Vagina (tissue), 2 donors: ENCODE results near the gene KCTD7. TPM values are rescaled to one million over a fixed set of nuclear protein-coding genes. Genes with fewer than 3 reads are reported as not detected.
"Not testable (repeated sequence)": the region's sequence is repeated elsewhere in the genome, so short reads cannot be mapped to it uniquely, and the experiment has no call there.

ENCODE experiments used
- DNase-seq, 2 donors: peaks; one replicate each; pipeline ENCODE4 v3.0.0-alpha.2; 2017; ENCODE audit errors: extremely low spot score in 2 of 2
- H3K27ac ChIP-seq: fragments of 200-600 bp; sonication (generic); one replicate; pipeline ENCODE4 v1.5.1; 2019
- H3K27me3 ChIP-seq: fragments of 200-600 bp; sonication (generic); one replicate; pipeline ENCODE4 v1.5.1; 2019
- H3K36me3 ChIP-seq, 2 donors: fragments of 200-600 bp; sonication (generic); one replicate each; pipeline ENCODE4 v1.5.1; 2017 to 2019
- H3K4me1 ChIP-seq: fragments of 200-600 bp; sonication (generic); one replicate; pipeline ENCODE4 v1.5.1; 2019
- H3K4me3 ChIP-seq, 2 donors: fragments of 200-600 bp; sonication (generic); 1 replicate in 1 of 2; 2 replicates in 1 of 2; pipeline ENCODE4 v1.5.1; 2016 to 2019
- H3K9me3 ChIP-seq: fragments of 200-600 bp; sonication (generic); one replicate; pipeline ENCODE4 v1.5.1; 2019
- CTCF ChIP-seq, 3 experiments: fragments of 450-650 bp in 2 of 3; fragments of 200-600 bp in 1 of 3; sonication (generic) in 1 of 3; IDR thresholded peaks; one replicate each; pipeline ENCODE4 v1.5.1; 2017 to 2019; ENCODE audit warnings: antibody characterized with exemption in 3 of 3, mild to moderate bottlenecking in 2 of 3, moderate library complexity in 2 of 3
- POLR2A ChIP-seq, 2 donors: fragments of 450-650 bp; IDR thresholded peaks; one replicate each; pipeline ENCODE4 v1.6.1; 2017; ENCODE audit warnings: antibody characterized with exemption in 2 of 2, mild to moderate bottlenecking in 2 of 2, moderate library complexity in 2 of 2
- POLR2AphosphoS5 ChIP-seq, 2 donors: sonication (generic); formaldehyde crosslinking; IDR thresholded peaks; one replicate each; pipeline ENCODE4 v1.9.0; 2017; ENCODE audit warnings: antibody characterized with exemption in 2 of 2, mild to moderate bottlenecking in 2 of 2, low read depth in 1 of 2; ENCODE audit not compliant: insufficient read depth in 1 of 2
- intact Hi-C: fragments of 100-400 bp; cut with DNase I; formaldehyde crosslinking; loops from one replicate; pipeline ENCODE4 v1.15.1; 2023
- total RNA-seq: library from RNA; depleted of rRNA; stranded (reverse); fragments of >200 nt; gene quantifications from one replicate; pipeline ENCODE4 v1.2.3, GENCODE V29; 2016

The KCTD7 gene
- total RNA-seq, 1 donor from 2014 or later = 20.6 TPM

GRCh38 chr7:66671034-66671433 lies 42.4 kb downstream of the KCTD7 start:
- Histone ChIP-seq H3K27ac (no peak overlapping the region), H3K36me3 (no peaks in the 10 kb centered on the region), H3K9me3 (no peaks in the 10 kb centered on the region), H3K4me3 (no peak overlapping the region), H3K4me1 (peaks cover under 1% of the 10 kb centered on the region), H3K27me3 (no peaks in the 10 kb centered on the region)
- intact Hi-C loops = no loop called here
- DNase-seq = no peak
- TF ChIP-seq POLR2AphosphoS5 (IDR thresholded peaks at IDR 0.05; ENCODE audit: insufficient read depth in 1 of 2, low read depth in 1 of 2) = no peak
- TF ChIP-seq POLR2A (IDR thresholded peaks at IDR 0.05) = no peak
- TF ChIP-seq CTCF (IDR thresholded peaks at IDR 0.05) = no peak

DNA sequence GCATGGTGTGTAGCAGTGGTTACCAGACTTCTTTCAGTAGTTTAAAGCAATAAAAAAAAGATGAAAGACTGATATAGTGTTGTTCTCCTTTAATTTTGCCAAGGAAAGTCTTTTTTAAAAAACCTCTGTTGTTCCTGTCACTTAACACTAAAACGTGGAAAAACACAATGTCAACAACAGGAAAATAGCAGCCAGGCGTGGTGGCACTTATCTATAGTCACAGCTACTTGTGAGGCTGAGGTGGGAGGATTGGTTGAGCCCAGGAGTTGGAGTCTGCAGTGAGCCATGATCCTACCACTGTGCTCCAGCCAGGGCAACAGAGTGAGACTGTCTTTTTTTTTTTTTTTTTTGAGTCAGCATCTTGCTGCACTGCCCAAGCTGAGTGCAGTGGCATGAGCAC lies 42.8 kb downstream of the KCTD7 start:
- H3K4me3 ChIP-seq, H3K27ac ChIP-seq, H3K4me1 ChIP-seq, DNase-seq, H3K27me3 ChIP-seq, intact Hi-C loops, H3K36me3 ChIP-seq, H3K9me3 ChIP-seq: not testable (repeated sequence)

DNA sequence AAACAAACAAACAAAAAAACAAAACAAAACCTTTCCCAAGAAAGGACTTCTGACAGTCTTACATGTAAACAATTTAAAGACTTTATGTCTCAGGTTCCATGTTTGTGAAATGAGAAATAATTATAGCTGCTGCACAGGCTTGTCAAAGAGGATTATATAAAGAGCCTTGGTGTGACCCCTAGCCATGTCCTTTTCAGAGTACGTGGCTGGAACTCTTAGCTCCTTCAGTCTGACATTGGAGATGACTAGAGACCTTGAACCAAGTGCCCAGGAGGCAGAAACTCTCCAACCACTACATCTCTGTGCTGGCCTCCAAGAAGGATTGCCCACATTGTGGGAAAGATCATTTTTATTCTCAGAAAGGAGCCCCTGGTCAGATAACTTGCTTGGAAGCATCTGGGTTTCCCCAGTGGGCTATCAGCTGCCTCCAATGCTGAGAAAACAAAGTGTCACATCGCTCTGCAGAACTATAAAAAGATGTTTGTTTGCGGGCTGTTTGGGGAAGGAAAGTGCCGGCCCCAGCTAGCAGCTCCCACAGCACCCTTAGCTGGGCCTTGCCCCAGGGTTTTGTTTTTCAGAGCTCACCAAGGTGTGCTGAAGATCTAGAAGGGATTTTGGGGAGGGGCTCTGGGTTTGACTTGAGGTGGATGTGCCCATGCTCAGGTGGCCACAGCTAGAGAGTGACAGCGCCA lies 43.9 kb downstream of the KCTD7 start:
- H3K36me3 ChIP-seq, H3K4me1 ChIP-seq, H3K4me3 ChIP-seq, intact Hi-C loops, H3K9me3 ChIP-seq, H3K27ac ChIP-seq, H3K27me3 ChIP-seq, DNase-seq: not testable (repeated sequence)

- H3K27me3 ChIP-seq, H3K4me3 ChIP-seq, DNase-seq, H3K36me3 ChIP-seq, H3K9me3 ChIP-seq, intact Hi-C loops, H3K4me1 ChIP-seq: not testable (repeated sequence)
- H3K27ac ChIP-seq = peak overlapping the region; percentile 50
Observed at GRCh38 chr7:66673124-66673640, 44.5 kb downstream of the KCTD7 start.

- Histone ChIP-seq H3K9me3 (no peaks in the 10 kb centered on the region), H3K4me3 (no peak overlapping the region), H3K36me3 (no peaks in the 10 kb centered on the region), H3K27me3 (no peaks in the 10 kb centered on the region), H3K27ac (no peak overlapping the region), H3K4me1 (peaks cover 30% of the 10 kb centered on the region)
- no peak for DNase-seq
- intact Hi-C loops = loop anchor here (10.0 kb wide), 1 partner anchor 55 kb away; no protein-coding TSS in a partner anchor
- TF ChIP-seq POLR2A (IDR thresholded peaks at IDR 0.05) (no peak), CTCF (IDR thresholded peaks at IDR 0.05) (no peak), POLR2AphosphoS5 (IDR thresholded peaks at IDR 0.05; ENCODE audit: insufficient read depth in 1 of 2, low read depth in 1 of 2) (no peak)
Observed at GRCh38 chr7:66679633-66680244, 51.1 kb downstream of the KCTD7 start.

DNA sequence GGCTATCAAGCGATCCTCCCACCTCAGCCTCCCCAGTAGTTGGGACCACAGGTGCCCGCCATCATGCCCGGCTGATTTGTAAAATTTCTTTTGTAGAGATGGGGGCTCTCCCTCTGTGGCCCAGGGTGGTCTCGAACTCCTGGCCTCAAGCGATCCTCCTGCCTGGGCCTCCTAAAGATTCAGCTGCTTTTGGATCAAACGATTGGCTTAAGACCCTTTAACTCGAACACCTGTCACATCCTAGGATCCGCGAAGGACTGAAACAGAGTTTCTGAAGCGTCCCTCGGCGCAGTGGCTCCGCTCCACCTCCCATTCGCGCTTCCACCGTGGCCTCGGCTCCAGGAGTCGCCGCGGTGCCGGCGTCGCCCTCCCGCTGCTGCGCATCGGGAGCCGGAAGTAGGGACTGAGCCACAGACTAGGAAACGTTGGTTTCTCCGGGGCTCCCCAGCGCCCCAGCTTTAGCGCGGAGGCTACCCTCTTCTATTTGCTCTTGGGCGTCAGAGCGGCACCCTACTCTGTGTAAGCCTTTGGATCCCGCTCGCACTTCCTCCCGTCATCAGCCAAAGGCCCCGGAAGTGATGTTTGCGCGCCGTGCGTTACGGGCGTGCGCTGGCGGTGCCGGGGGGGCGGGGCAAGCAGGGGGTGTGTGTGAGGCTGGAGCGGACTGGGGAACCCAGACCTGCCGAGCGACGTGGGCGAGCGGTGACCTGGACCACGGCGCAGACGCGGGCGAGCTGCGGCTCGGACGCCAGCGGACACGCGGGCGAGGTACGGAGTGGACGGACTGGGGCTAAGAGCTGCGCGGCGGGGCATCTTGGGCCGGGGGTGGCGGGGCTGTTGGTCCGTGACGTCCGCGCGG lies 53.0 kb downstream of the KCTD7 start:
- peak; percentile 81 to 97 for DNase-seq
- Histone ChIP-seq H3K27ac (peak overlapping the region; percentile 96), H3K9me3 (no peaks in the 10 kb centered on the region), H3K27me3 (no peaks in the 10 kb centered on the region), H3K36me3 (no peaks in the 10 kb centered on the region), H3K4me1 (peaks cover 24% of the 10 kb centered on the region), H3K4me3 (peak overlapping the region; percentile 69 to 92)
- TF ChIP-seq POLR2AphosphoS5 (IDR thresholded peaks at IDR 0.05; ENCODE audit: insufficient read depth in 1 of 2, low read depth in 1 of 2) (peak; percentile 97 to 99), CTCF (IDR thresholded peaks at IDR 0.05) (no peak), POLR2A (IDR thresholded peaks at IDR 0.05) (peak; percentile 72 to 89)
- intact Hi-C loops = loop anchor here (10.0 kb wide), 1 partner anchor 53 kb away; no protein-coding TSS in a partner anchor
